Hepatocyte (in vitro differentiated cells): ENCODE results near the gene TNS4.

ENCODE experiments used
- CTCF ChIP-seq: fragments of 200-600 bp; sonication (generic); IDR thresholded peaks from 2 replicates; pipeline ENCODE4 v1.5.1; 2016; ENCODE audit warnings: antibody characterized with exemption, mild to moderate bottlenecking; ENCODE audit not compliant: poor library complexity
- EZH2 ChIP-seq: fragments of 200-600 bp; sonication (generic); IDR thresholded peaks from 2 replicates; pipeline ENCODE4 v1.6.1; 2016; ENCODE audit warnings: antibody characterized with exemption, mild to moderate bottlenecking, borderline replicate concordance

DNA sequence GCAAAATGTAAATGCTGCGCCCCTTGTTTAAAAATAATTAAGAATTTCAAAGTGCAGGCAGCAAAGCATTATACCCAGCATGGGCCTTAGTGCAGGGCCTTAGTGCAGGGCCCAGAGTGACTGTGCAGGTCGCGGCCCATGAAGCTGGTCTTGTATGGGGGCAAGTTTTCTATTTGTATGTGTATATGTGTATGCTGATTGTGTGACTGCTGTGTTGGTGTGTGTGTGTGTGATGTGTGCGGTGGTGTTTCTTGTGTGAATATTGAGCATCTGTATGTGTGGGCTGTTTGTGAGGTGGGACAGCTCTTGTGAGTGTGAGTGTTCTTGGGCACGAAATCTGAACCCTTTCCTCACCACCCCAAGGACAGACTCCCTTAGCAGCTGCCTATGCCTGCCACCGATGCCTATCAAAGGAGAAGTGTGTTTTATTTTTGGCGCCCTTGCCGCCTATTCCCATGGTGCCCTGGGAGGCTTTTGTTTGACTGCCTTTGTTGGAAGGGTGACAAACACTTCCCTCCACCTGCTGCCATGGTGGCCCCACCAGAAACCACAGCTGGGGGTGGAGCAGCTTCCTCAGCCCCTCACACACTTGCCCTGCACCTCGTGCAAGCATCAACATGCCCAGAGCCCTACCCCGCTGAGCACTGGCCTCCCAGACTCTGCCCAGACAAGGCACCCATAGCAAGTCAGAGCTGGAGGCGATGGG lies 45.8 kb upstream of the TNS4 start:
- TF ChIP-seq CTCF (no peak), EZH2 (no peak)
